ENCODE data around the gene NEK5. TPM values are rescaled to one million over a fixed set of nuclear protein-coding genes. Genes with fewer than 3 reads are reported as not detected.
A peak's percentile ranks its signal among the peaks of the same experiment; 100 is the strongest.

NEK5 gene
- total RNA-seq, 2 donors from 2014 or later: 1.4 to 1.8 TPM

DNA sequence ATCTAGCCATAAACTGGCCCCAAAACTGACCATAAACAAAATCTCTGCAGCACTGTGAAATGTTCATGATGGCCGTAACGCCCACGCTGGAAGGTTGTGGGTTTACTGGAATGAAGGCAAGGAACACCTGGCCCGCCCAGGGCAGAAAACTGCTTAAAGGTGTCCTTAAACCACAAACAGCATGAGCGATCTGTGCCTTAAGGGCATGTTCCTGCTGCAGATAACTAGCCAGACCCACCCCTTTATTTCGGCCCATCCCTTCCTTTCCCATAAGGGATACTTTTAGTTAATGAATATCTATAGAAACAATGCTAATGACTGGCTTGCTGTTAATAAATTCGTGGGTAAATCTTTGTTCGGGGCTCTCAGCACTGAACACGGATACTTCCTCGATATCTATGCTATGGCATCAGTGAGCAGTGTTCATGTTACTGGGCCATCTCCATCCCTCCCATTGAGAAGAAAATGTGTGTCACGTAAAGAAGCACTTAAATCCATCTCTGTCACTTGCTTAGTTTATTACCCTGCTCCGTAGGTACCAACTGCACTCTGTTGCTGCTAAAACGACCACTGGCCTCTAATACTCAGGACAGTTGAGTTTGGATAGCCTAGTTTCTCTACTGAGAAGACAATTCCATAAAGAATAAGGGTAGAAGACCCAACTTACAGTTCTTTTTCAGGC lies 122.9 kb downstream of the NEK5 start:
- Histone ChIP-seq H3K4me1 (ENCODE audit: control insufficient read depth, insufficient read depth, low read length) (no peaks in the 10 kb centered on the region), H3K9me3 (ENCODE audit: control insufficient read depth, low read length) (peaks cover 10% of the 10 kb centered on the region), H3K9ac (ENCODE audit: extremely low read depth, low read length, poor library complexity, severe bottlenecking) (no peak overlapping the region), H3K27me3 (ENCODE audit: control insufficient read depth, insufficient read depth, low read length, poor library complexity, severe bottlenecking) (peaks cover 12% of the 10 kb centered on the region), H3K4me3 (ENCODE audit: low read length) (no peak overlapping the region), H3K36me3 (ENCODE audit: control insufficient read depth, insufficient read depth, low read length) (peaks cover 4% of the 10 kb centered on the region), H3K27ac (ENCODE audit: low read depth, low read length) (no peak overlapping the region)
- DNase-seq: no peak
- Mint-ChIP-seq H3K27ac (no peak overlapping the region), H3K27me3 (ENCODE audit: insufficient read depth) (peaks cover 22% of the 10 kb centered on the region), H3K36me3 (ENCODE audit: low read depth) (peaks cover 17% of the 10 kb centered on the region), H3K9me3 (peaks cover 11% of the 10 kb centered on the region), H3K4me1 (peaks cover 13% of the 10 kb centered on the region), H3K4me3 (no peak overlapping the region)
- TF ChIP-seq, protein P1, sequence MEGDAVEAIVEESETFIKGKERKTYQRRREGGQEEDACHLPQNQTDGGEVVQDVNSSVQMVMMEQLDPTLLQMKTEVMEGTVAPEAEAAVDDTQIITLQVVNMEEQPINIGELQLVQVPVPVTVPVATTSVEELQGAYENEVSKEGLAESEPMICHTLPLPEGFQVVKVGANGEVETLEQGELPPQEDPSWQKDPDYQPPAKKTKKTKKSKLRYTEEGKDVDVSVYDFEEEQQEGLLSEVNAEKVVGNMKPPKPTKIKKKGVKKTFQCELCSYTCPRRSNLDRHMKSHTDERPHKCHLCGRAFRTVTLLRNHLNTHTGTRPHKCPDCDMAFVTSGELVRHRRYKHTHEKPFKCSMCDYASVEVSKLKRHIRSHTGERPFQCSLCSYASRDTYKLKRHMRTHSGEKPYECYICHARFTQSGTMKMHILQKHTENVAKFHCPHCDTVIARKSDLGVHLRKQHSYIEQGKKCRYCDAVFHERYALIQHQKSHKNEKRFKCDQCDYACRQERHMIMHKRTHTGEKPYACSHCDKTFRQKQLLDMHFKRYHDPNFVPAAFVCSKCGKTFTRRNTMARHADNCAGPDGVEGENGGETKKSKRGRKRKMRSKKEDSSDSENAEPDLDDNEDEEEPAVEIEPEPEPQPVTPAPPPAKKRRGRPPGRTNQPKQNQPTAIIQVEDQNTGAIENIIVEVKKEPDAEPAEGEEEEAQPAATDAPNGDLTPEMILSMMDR (conservative IDR thresholded peaks at IDR 0.05): no peak
- WGBS, 2 experiments (ENCODE audit: insufficient coverage in 1 of 2, insufficient read length in 1 of 2): 94 to 95% methylated on average over 11 to 12 of the region's 13 CpGs

DNA sequence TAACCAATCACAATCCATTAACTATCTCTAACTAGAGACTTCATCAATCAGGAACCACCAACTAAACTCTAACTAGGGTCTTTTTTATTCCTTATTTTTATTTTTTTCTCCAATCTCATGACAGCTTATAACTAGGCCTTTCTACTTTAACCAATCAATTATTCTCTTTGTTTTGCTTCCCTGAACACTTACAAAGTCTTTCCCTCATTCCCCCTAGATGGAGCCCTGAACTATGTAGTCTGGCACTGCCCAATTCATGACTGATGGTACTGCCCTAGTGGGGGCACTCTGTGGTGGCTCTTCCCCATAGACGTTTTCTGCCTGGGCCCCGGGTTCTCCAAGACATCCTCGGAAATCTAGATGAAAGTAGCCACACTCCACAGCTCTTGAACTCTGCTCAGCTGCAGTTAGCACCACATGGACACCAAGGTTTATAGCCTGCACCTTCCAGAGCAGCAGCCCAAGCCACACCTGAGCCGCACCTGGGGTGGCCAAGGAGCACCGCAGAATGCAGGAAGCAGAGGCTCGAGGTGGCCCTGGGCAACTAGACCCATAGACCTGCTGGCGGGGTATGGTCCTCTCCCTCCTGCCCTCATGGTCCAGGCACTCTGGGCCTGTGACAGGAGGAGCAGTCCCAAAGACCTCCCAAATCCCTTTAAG lies 124.2 kb downstream of the NEK5 start:
- H3K9me3 ChIP-seq (ENCODE audit: control insufficient read depth, low read length): peaks cover 10% of the 10 kb centered on the region
- H3K4me3 Mint-ChIP-seq: no peak overlapping the region
- TF ChIP-seq, protein P1 (conservative IDR thresholded peaks at IDR 0.05): no peak
- H3K9ac ChIP-seq (ENCODE audit: extremely low read depth, low read length, poor library complexity, severe bottlenecking): no peak overlapping the region
- no peak overlapping the region for H3K27ac ChIP-seq (ENCODE audit: low read depth, low read length)
- peaks cover 11% of the 10 kb centered on the region for H3K9me3 Mint-ChIP-seq
- H3K36me3 ChIP-seq (ENCODE audit: control insufficient read depth, insufficient read depth, low read length): peaks cover 4% of the 10 kb centered on the region
- no peak overlapping the region for H3K27ac Mint-ChIP-seq
- H3K4me1 Mint-ChIP-seq: peaks cover 15% of the 10 kb centered on the region
- peaks cover 19% of the 10 kb centered on the region for H3K27me3 Mint-ChIP-seq (ENCODE audit: insufficient read depth)
- 90 to 100% methylated on average over 1 to 7 of the region's 7 CpGs for WGBS, 2 experiments (ENCODE audit: insufficient coverage in 1 of 2, insufficient read length in 1 of 2)
- H3K4me1 ChIP-seq (ENCODE audit: control insufficient read depth, insufficient read depth, low read length): peaks cover 2% of the 10 kb centered on the region
- H3K36me3 Mint-ChIP-seq (ENCODE audit: low read depth): peaks cover 17% of the 10 kb centered on the region
- no peak overlapping the region for H3K4me3 ChIP-seq (ENCODE audit: low read length)
- no peak for DNase-seq
- H3K27me3 ChIP-seq (ENCODE audit: control insufficient read depth, insufficient read depth, low read length, poor library complexity, severe bottlenecking): peaks cover 8% of the 10 kb centered on the region

DNA sequence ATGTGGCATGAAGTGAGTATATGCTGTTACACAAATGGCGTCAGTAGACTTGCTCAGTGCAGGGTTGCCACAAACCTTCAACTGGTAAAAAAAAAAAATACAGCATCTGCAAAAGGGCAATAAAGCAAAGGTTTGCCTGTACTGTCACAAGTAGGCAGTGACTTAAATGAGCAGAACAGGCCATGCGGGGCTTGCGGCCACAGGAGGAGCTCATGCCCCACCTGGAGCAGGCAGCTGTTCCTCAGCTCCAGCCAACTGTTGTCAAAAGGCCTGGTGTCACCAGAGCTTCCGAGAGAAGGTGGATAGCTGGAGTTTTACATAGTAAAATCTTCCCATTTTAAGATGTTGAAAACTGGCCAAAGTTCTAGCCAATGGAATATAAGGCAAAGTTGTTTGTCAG lies 125.3 kb downstream of the NEK5 start:
- H3K27ac ChIP-seq (ENCODE audit: low read depth, low read length): no peak overlapping the region
- Mint-ChIP-seq H3K27me3 (ENCODE audit: insufficient read depth) (peaks cover 15% of the 10 kb centered on the region), H3K36me3 (ENCODE audit: low read depth) (peaks cover 15% of the 10 kb centered on the region), H3K27ac (no peak overlapping the region), H3K4me3 (no peak overlapping the region), H3K9me3 (peaks cover 11% of the 10 kb centered on the region), H3K4me1 (peaks cover 26% of the 10 kb centered on the region)
- no peak overlapping the region for H3K4me3 ChIP-seq (ENCODE audit: low read length)
- DNase-seq: peak; percentile 75
- TF ChIP-seq, protein P1 (conservative IDR thresholded peaks at IDR 0.05): peak; percentile 58
- H3K9ac ChIP-seq (ENCODE audit: extremely low read depth, low read length, poor library complexity, severe bottlenecking): no peak overlapping the region
- H3K9me3 ChIP-seq (ENCODE audit: control insufficient read depth, low read length): peaks cover 10% of the 10 kb centered on the region
- H3K36me3 ChIP-seq (ENCODE audit: control insufficient read depth, insufficient read depth, low read length): peaks cover 4% of the 10 kb centered on the region
- H3K4me1 ChIP-seq (ENCODE audit: control insufficient read depth, insufficient read depth, low read length): peaks cover 11% of the 10 kb centered on the region
- peaks cover 8% of the 10 kb centered on the region for H3K27me3 ChIP-seq (ENCODE audit: control insufficient read depth, insufficient read depth, low read length, poor library complexity, severe bottlenecking)
- WGBS, 2 experiments (ENCODE audit: insufficient coverage in 1 of 2, insufficient read length in 1 of 2): 85 to 91% methylated on average over 4 of the region's 4 CpGs
